ENCODE data around the gene RAMP1. TPM values are rescaled to one million over a fixed set of nuclear protein-coding genes. Genes with fewer than 3 reads are reported as not detected.

Gene RAMP1
- total and polyA plus RNA-seq, 9 donors = 1.8 to 62.5 (median 29.4) TPM

- DNase-seq = no peak
- Histone ChIP-seq H3K9me3 (no peaks in the 10 kb centered on the region), H3K4me1 (ENCODE audit: insufficient read depth) (peaks cover 6% of the 10 kb centered on the region), H3K27ac (no peak overlapping the region), H3K4me3 (no peak overlapping the region), H3K27me3 (no peaks in the 10 kb centered on the region), H3K36me3 (no peaks in the 10 kb centered on the region)
- WGBS, 3 donors = 51 to 71% (median 59%) methylated on average over 5 of the region's 5 CpGs
- TF ChIP-seq, protein P1, sequence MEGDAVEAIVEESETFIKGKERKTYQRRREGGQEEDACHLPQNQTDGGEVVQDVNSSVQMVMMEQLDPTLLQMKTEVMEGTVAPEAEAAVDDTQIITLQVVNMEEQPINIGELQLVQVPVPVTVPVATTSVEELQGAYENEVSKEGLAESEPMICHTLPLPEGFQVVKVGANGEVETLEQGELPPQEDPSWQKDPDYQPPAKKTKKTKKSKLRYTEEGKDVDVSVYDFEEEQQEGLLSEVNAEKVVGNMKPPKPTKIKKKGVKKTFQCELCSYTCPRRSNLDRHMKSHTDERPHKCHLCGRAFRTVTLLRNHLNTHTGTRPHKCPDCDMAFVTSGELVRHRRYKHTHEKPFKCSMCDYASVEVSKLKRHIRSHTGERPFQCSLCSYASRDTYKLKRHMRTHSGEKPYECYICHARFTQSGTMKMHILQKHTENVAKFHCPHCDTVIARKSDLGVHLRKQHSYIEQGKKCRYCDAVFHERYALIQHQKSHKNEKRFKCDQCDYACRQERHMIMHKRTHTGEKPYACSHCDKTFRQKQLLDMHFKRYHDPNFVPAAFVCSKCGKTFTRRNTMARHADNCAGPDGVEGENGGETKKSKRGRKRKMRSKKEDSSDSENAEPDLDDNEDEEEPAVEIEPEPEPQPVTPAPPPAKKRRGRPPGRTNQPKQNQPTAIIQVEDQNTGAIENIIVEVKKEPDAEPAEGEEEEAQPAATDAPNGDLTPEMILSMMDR (IDR thresholded peaks at IDR 0.05) = no peak
- no peak for TF ChIP-seq EP300 (IDR thresholded peaks at IDR 0.05)
- no peak for TF ChIP-seq POLR2A (IDR thresholded peaks at IDR 0.05)
- intact Hi-C loops (cut with DNase I) = loop anchor here in 2 of 4 donors (10.0 kb wide), 2 partner anchors 62 to 338 kb away; no protein-coding TSS in a partner anchor
Observed at GRCh38 chr2:237927135-237927534, 67.7 kb downstream of the RAMP1 start.

DNA sequence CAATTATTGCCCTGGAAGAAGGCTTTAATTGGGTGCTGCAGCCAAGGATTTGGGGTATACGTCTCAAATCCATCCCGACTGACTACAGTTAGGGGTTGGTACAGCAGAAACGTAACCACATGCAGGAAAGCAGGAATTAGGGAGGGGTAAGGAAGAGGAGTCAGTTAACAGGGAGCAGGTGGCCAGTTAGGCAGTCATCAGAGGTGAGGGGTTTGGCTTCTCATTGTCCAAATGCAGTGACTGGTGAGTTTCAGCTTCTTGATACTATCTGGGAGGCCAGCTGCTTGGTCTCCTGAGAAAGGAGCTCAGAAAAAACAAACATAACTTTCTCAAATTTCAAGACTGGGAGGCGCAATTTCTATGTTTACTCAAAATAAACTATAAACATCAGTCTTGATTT is 68.6 kb downstream of the RAMP1 start:
- H3K4me3 ChIP-seq = no peak overlapping the region
- TF ChIP-seq POLR2A (IDR thresholded peaks at IDR 0.05) (no peak), EP300 (IDR thresholded peaks at IDR 0.05) (no peak)
- TF ChIP-seq, protein P1 (IDR thresholded peaks at IDR 0.05) = no peak
- intact Hi-C loops (cut with DNase I) = loop anchor here in 2 of 4 donors (10.0 kb wide), 2 partner anchors 63 to 337 kb away; no protein-coding TSS in a partner anchor
- 66 to 81% (median 79%) methylated on average over 4 of the region's 4 CpGs for WGBS, 3 donors
- no peak for DNase-seq
- H3K27me3 ChIP-seq = no peaks in the 10 kb centered on the region
- no peak overlapping the region for H3K27ac ChIP-seq
- no peaks in the 10 kb centered on the region for H3K36me3 ChIP-seq
- H3K9me3 ChIP-seq = no peaks in the 10 kb centered on the region
- peaks cover 6% of the 10 kb centered on the region for H3K4me1 ChIP-seq (ENCODE audit: insufficient read depth)

DNA sequence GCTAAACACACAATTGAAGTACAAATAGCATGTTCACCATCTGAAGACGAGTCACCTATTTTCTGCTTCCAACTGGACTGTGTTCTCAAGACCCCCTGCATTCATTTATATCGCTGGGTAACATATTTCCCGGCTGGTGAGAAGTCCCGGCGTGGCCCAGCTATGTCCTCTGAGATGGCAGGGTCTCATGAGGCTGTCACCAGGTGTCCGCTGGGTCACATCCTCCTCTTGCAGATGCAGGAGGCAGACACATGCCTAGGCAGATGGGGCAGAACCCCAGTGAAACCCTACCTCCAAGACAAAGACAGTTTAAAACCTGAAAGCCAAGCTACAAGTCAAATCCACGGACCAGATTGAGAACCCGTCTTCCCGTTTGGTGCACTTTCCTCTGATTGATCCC is 70.6 kb downstream of the RAMP1 start:
- no peak for DNase-seq
- intact Hi-C loops (cut with DNase I) = loop anchor here in 2 of 4 donors (10.0 kb wide), 2 partner anchors 65 to 335 kb away; no protein-coding TSS in a partner anchor
- Histone ChIP-seq H3K4me3 (no peak overlapping the region), H3K4me1 (ENCODE audit: insufficient read depth) (peaks cover 2% of the 10 kb centered on the region), H3K27me3 (no peaks in the 10 kb centered on the region), H3K27ac (no peak overlapping the region), H3K36me3 (no peaks in the 10 kb centered on the region), H3K9me3 (no peaks in the 10 kb centered on the region)
- 88 to 95% (median 93%) methylated on average over 9 of the region's 9 CpGs for WGBS, 3 donors
- TF ChIP-seq, protein P1 (IDR thresholded peaks at IDR 0.05) = no peak
- no peak for TF ChIP-seq POLR2A (IDR thresholded peaks at IDR 0.05)
- no peak for TF ChIP-seq EP300 (IDR thresholded peaks at IDR 0.05)

DNA sequence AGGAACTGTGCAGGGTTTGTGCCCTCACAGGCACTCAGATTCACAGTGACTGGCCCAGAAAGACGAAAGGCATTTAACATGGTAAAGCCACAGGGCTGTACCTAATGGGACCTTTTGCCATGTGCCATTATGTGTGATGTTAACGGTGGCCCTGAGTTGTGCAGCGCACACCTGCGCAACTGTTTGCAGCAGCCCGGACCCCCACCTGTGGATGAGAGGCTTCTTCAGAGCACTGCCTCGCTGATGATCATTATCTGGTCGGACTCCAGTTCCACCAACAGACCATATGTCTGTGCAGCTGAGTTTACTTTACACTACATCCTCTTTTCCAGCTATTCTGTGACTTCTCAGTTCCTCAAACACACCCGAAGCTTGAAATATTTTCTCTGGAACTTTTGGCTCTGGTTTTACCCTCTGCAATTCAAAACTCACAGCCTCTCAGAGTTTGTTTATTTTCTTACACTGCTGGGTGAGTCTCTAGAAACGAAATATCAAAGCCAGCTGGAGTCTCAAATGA is 71.8 kb downstream of the RAMP1 start:
- no peak overlapping the region for H3K4me3 ChIP-seq
- TF ChIP-seq EP300 (IDR thresholded peaks at IDR 0.05) (no peak), POLR2A (IDR thresholded peaks at IDR 0.05) (no peak)
- TF ChIP-seq, protein P1 (IDR thresholded peaks at IDR 0.05) = no peak
- no peaks in the 10 kb centered on the region for H3K27me3 ChIP-seq
- no peaks in the 10 kb centered on the region for H3K9me3 ChIP-seq
- H3K27ac ChIP-seq = no peak overlapping the region
- no peaks in the 10 kb centered on the region for H3K36me3 ChIP-seq
- peaks cover 2% of the 10 kb centered on the region for H3K4me1 ChIP-seq (ENCODE audit: insufficient read depth)
- 34 to 44% (median 36%) methylated on average over 9 of the region's 9 CpGs for WGBS, 3 donors
- DNase-seq = no peak
- intact Hi-C loops (cut with DNase I) = no loop called here
